Measurements from ENCODE around the gene SPEN. TPM values are rescaled to one million over a fixed set of nuclear protein-coding genes. Genes with fewer than 3 reads are reported as not detected.

The SPEN gene
- polyA plus RNA-seq, 1 of the 3 experiments (the other 2 are of a cell fraction), result 6.1 TPM

- ChIA-PET POLR2A (no interaction called here), CTCF (no interaction called here)
- DNase-seq, result no peak
- Histone ChIP-seq H3K9me3 (no peaks in the 10 kb centered on the region), H4K20me1 (ENCODE audit: insufficient read depth) (peaks cover 24% of the 10 kb centered on the region; the same call in 1 of the 2 replicates), H3K4me1 (ENCODE audit: control insufficient read depth in 1 of 2, insufficient read depth in 2 of 2, low read depth in 1 of 2, low read length in 1 of 2) (peaks cover 6% of the 10 kb centered on the region in 2 experiments; a peak in 3 of 4 replicates), H3K9me2 (no peaks in the 10 kb centered on the region), H2AFZ (ENCODE audit: low read depth) (no peak overlapping the region), H3K27ac (ENCODE audit: low read depth in 2 of 2, low read length in 1 of 2) (no peak overlapping the region), H3K36me3 (replicated peaks in 1 of 2; ENCODE audit: control insufficient read depth in 1 of 2, insufficient read depth in 2 of 2, low read length in 1 of 2) (peaks cover 30 to 35% of the 10 kb centered on the region in 2 experiments), H3K4me2 (no peak overlapping the region), H3K79me2 (ENCODE audit: insufficient read depth) (peaks cover 63% of the 10 kb centered on the region), H3K9ac (no peak overlapping the region), H3F3A (replicated peaks; ENCODE audit: insufficient read depth) (peaks cover 10% of the 10 kb centered on the region), H3K27me3 (ENCODE audit: insufficient read depth) (no peaks in the 10 kb centered on the region), H3K4me3 (ENCODE audit: low read depth in 2 of 2, low read length in 1 of 2) (no peak overlapping the region)
- TF ChIP-seq RAD21 (IDR thresholded peaks at IDR 0.05; ENCODE audit: low read length) (no peak), FOXJ3 (CRISPR knock-in tag; IDR thresholded peaks at IDR 0.05) (no peak), RCOR1 (IDR thresholded peaks at IDR 0.05; ENCODE audit: low read length) (no peak), RFX5 (IDR thresholded peaks at IDR 0.05; ENCODE audit: low read length) (no peak), TCF12 (IDR thresholded peaks at IDR 0.05) (no peak), RXRA (IDR thresholded peaks at IDR 0.05; ENCODE audit: borderline replicate concordance, low read depth) (no peak), GABPA (IDR thresholded peaks at IDR 0.05; ENCODE audit: low read depth) (no peak), ZBTB33 (IDR thresholded peaks at IDR 0.05; ENCODE audit: borderline replicate concordance, low read depth) (no peak), SMC3 (IDR thresholded peaks at IDR 0.05; ENCODE audit: low read depth, low read length) (no peak), NRF1 (IDR thresholded peaks at IDR 0.05; ENCODE audit: low read depth, low read length) (no peak), MEF2A (IDR thresholded peaks at IDR 0.05; ENCODE audit: borderline replicate concordance, low read depth) (no peak), GATA2 (CRISPR knock-in tag; IDR thresholded peaks at IDR 0.05) (no peak), ELF1 (IDR thresholded peaks at IDR 0.05) (no peak), JUND (IDR thresholded peaks at IDR 0.05) (no peak), POLR2AphosphoS5 (IDR thresholded peaks at IDR 0.05; ENCODE audit: low read depth, low read length) (no peak), TAF1 (IDR thresholded peaks at IDR 0.05; ENCODE audit: borderline replicate concordance, low read depth, low read length) (no peak), NFIC (IDR thresholded peaks at IDR 0.05; ENCODE audit: borderline replicate concordance) (no peak), YY1 (IDR thresholded peaks at IDR 0.05; ENCODE audit: low read depth) (no peak), CTCF (IDR thresholded peaks at IDR 0.05) (no peak)
- 97% methylated on average over 4 of the region's 4 CpGs for WGBS (ENCODE audit: low lambda C conversion rate)
Measured at GRCh38 chr1:15973772-15974171, 126.3 kb downstream of the SPEN start.
